Thyroid gland (tissue), 4 donors: Measurements from ENCODE around the gene PCNX3.

Source experiments
- POLR2A ChIP-seq, 2 donors: fragments of 450-650 bp; IDR thresholded peaks; one replicate each; pipeline ENCODE4 v1.6.1; 2017; ENCODE audit warnings: antibody characterized with exemption in 2 of 2, mild to moderate bottlenecking in 2 of 2, moderate library complexity in 1 of 2
- TF ChIP-seq, protein P1 (sequence below), 6 experiments: fragments of 200-600 bp in 3 of 6; fragments of 450-650 bp in 3 of 6; sonication (generic) in 3 of 6; IDR thresholded peaks; one replicate each; pipeline ENCODE4 v1.5.1; 2016 to 2019; ENCODE audit warnings: antibody characterized with exemption in 6 of 6, mild to moderate bottlenecking in 2 of 6, inconsistent platforms in 1 of 6, moderate library complexity in 1 of 6

DNA sequence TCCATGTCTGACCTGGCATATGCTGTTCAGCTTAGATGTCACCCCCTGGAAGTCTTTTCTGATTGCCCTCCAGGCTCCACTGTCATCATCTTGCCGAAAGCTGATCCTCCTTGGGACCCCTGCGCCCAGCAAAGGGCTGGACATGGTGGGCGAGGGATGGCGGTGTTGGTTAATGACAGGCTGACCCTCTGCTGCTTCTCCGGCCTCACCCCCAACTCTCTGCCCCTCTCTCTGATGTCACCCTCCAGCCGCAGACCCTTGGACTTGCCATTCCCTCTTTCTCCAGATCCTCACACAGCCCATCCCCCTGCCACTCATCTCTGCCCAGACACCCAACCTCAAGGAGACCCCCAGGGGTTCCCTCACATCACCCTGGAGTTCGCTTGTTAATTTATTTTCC lies 37.4 kb upstream of the PCNX3 start:
- TF ChIP-seq POLR2A (IDR thresholded peaks at IDR 0.05), result no peak
- TF ChIP-seq, protein P1, sequence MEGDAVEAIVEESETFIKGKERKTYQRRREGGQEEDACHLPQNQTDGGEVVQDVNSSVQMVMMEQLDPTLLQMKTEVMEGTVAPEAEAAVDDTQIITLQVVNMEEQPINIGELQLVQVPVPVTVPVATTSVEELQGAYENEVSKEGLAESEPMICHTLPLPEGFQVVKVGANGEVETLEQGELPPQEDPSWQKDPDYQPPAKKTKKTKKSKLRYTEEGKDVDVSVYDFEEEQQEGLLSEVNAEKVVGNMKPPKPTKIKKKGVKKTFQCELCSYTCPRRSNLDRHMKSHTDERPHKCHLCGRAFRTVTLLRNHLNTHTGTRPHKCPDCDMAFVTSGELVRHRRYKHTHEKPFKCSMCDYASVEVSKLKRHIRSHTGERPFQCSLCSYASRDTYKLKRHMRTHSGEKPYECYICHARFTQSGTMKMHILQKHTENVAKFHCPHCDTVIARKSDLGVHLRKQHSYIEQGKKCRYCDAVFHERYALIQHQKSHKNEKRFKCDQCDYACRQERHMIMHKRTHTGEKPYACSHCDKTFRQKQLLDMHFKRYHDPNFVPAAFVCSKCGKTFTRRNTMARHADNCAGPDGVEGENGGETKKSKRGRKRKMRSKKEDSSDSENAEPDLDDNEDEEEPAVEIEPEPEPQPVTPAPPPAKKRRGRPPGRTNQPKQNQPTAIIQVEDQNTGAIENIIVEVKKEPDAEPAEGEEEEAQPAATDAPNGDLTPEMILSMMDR (IDR thresholded peaks at IDR 0.05), result no peak
